GM23338 (cell line): ENCODE data around the gene MYOT. TPM values are rescaled to one million over a fixed set of nuclear protein-coding genes. Genes with fewer than 3 reads are reported as not detected.

Experiments
- ATAC-seq: fragments of 200-7000 bp; cut with Tn5 transposase; 3 replicates; pipeline ENCODE4 v1.9.1; 2020
- DNase-seq: peaks from one replicate; pipeline ENCODE4 v3.0.0-alpha.2; 2015; ENCODE audit warnings: low spot score
- H2AFZ ChIP-seq: fragments of 200-600 bp; sonication (generic); 2 replicates; pipeline ENCODE4 v1.8.0; 2016; ENCODE audit warnings: antibody characterized with exemption, mild to moderate bottlenecking, moderate library complexity
- H3F3A ChIP-seq: fragments of 200-600 bp; sonication (generic); replicated peaks from 2 replicates; pipeline ENCODE4 v1.8.0; 2017; ENCODE audit warnings: antibody characterized with exemption, mixed run types, low read depth
- H3K27ac ChIP-seq: fragments of 200-600 bp; sonication (generic); 2 replicates; pipeline ENCODE4 v1.6.1; 2016; ENCODE audit warnings: low read depth
- H3K27me3 ChIP-seq: fragments of 200-600 bp; sonication (generic); 2 replicates; pipeline ENCODE4 v1.8.0; 2016; ENCODE audit warnings: mild to moderate bottlenecking, mixed run types, moderate library complexity; ENCODE audit not compliant: insufficient read depth
- H3K36me3 ChIP-seq: fragments of 200-600 bp; sonication (generic); 2 replicates; pipeline ENCODE4 v1.8.0; 2016; ENCODE audit warnings: mild to moderate bottlenecking; ENCODE audit not compliant: insufficient read depth
- H3K4me1 ChIP-seq: fragments of 200-600 bp; sonication (generic); 2 replicates; pipeline ENCODE4 v1.8.0; 2016; ENCODE audit warnings: mild to moderate bottlenecking, moderate library complexity; ENCODE audit not compliant: insufficient read depth
- H3K4me2 ChIP-seq: fragments of 200-600 bp; sonication (generic); 2 replicates; pipeline ENCODE4 v1.7.1; 2017; ENCODE audit warnings: mixed run types
- H3K4me3 ChIP-seq: fragments of 200-600 bp; sonication (generic); 2 replicates; pipeline ENCODE4 v1.6.1; 2016; ENCODE audit warnings: mixed run types
- H3K79me2 ChIP-seq: fragments of 200-600 bp; sonication (generic); replicated peaks from 2 replicates; pipeline ENCODE4 v1.8.0; 2017; ENCODE audit warnings: mild to moderate bottlenecking; ENCODE audit not compliant: insufficient read depth
- H3K9me2 ChIP-seq: fragments of 200-600 bp; sonication (generic); 2 replicates; pipeline ENCODE4 v1.8.0; 2017; ENCODE audit not compliant: insufficient read depth
- H4K20me1 ChIP-seq: fragments of 200-600 bp; sonication (generic); replicated peaks from 2 replicates; pipeline ENCODE4 v1.8.0; 2017; ENCODE audit warnings: mild to moderate bottlenecking; ENCODE audit not compliant: insufficient read depth
- H3K27ac Mint-ChIP-seq: 2 replicates; pipeline ENCODE4 v1.8.0; 2020; ENCODE audit warnings: inconsistent platforms, mild to moderate bottlenecking, moderate library complexity, mixed read lengths
- H3K27me3 Mint-ChIP-seq: 3 replicates; pipeline ENCODE4 v1.8.0; 2022; ENCODE audit warnings: low read depth, mild to moderate bottlenecking, moderate library complexity, mixed read lengths, inconsistent platforms; ENCODE audit not compliant: insufficient read depth, poor library complexity
- H3K36me3 Mint-ChIP-seq: 3 replicates; pipeline ENCODE4 v1.8.0; 2021; ENCODE audit warnings: low read depth, mild to moderate bottlenecking, inconsistent platforms, moderate library complexity, mixed read lengths
- H3K4me1 Mint-ChIP-seq: 3 replicates; pipeline ENCODE4 v1.8.0; 2020; ENCODE audit warnings: mild to moderate bottlenecking, inconsistent platforms, mixed read lengths
- H3K4me3 Mint-ChIP-seq: 3 replicates; pipeline ENCODE4 v1.8.0; 2021; ENCODE audit warnings: moderate library complexity, mild to moderate bottlenecking, inconsistent platforms, mixed read lengths
- H3K9me3 Mint-ChIP-seq: 3 replicates; pipeline ENCODE4 v1.8.0; 2020; ENCODE audit warnings: moderate library complexity, mild to moderate bottlenecking, inconsistent platforms, mixed read lengths
- CREB1 ChIP-seq: fragments of 250-450 bp; sonication (Bioruptor Pico); IDR thresholded peaks from 2 replicates; pipeline ENCODE4 v1.5.0; 2020; ENCODE audit warnings: low read depth, mild to moderate bottlenecking, moderate library complexity
- EZH2 ChIP-seq: fragments of 200-600 bp; sonication (generic); IDR thresholded peaks from one replicate; pipeline ENCODE4 v1.8.0; 2017; ENCODE audit warnings: antibody characterized with exemption, mild to moderate bottlenecking, low read depth; ENCODE audit not compliant: unreplicated experiment
- EZH2phosphoT487 ChIP-seq: fragments of 200-600 bp; sonication (generic); IDR thresholded peaks from one replicate; pipeline ENCODE4 v1.8.1; 2018; ENCODE audit warnings: antibody characterized with exemption; ENCODE audit not compliant: unreplicated experiment
- JUNB ChIP-seq: IDR thresholded peaks from one replicate; pipeline ENCODE4 v1.6.1; 2016; ENCODE audit warnings: antibody characterized with exemption; ENCODE audit not compliant: unreplicated experiment
- STAT1 ChIP-seq: IDR thresholded peaks from one replicate; pipeline ENCODE4 v1.6.1; 2016; ENCODE audit warnings: antibody characterized with exemption; ENCODE audit not compliant: unreplicated experiment
- ZNF114 ChIP-seq: fragments of 250-450 bp; sonication (Bioruptor Pico); IDR thresholded peaks from 2 replicates; pipeline ENCODE4 v1.5.0; 2020; ENCODE audit warnings: mild to moderate bottlenecking, moderate library complexity
- ZNF331 ChIP-seq: fragments of 250-450 bp; sonication (Bioruptor Pico); IDR thresholded peaks from 2 replicates; pipeline ENCODE4 v1.5.0; 2020; ENCODE audit warnings: low read depth, mild to moderate bottlenecking, moderate library complexity
- long read RNA-seq: library from polyadenylated mRNA; unstranded; transcript quantifications from one replicate; pipeline ENCODE4 v2.0.0, GENCODE V29; 2020; ENCODE audit not compliant: unreplicated experiment
- polyA plus RNA-seq: library from polyadenylated mRNA; unstranded; fragments of >200 nt; fragmentation: Nextera tagmentation; extraction: Ambion mirVana; gene quantifications from 2 replicates; pipeline ENCODE4 v1.2.1, GENCODE V29; 2016
- total RNA-seq: library from RNA; depleted of rRNA; stranded (reverse); fragments of >200 nt; shearing (Covaris generic); gene quantifications from 2 replicates; pipeline ENCODE4 v1.2.3, GENCODE V29; 2014; rRNA removed
- TF ChIP-seq, protein P1 (sequence below): IDR thresholded peaks from 2 replicates; pipeline ENCODE4 v1.6.1; 2016; ENCODE audit warnings: antibody characterized with exemption
- TF ChIP-seq, protein P2 (sequence below): IDR thresholded peaks from one replicate; pipeline ENCODE4 v1.6.1; 2018; ENCODE audit warnings: antibody characterized with exemption; ENCODE audit not compliant: unreplicated experiment

Gene MYOT, protein sequence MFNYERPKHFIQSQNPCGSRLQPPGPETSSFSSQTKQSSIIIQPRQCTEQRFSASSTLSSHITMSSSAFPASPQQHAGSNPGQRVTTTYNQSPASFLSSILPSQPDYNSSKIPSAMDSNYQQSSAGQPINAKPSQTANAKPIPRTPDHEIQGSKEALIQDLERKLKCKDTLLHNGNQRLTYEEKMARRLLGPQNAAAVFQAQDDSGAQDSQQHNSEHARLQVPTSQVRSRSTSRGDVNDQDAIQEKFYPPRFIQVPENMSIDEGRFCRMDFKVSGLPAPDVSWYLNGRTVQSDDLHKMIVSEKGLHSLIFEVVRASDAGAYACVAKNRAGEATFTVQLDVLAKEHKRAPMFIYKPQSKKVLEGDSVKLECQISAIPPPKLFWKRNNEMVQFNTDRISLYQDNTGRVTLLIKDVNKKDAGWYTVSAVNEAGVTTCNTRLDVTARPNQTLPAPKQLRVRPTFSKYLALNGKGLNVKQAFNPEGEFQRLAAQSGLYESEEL
- not detected in 2 replicates for total RNA-seq
- polyA plus RNA-seq, result 0.58 TPM in 1 of 2 replicates, not detected in the other
- long read RNA-seq, result 0 reads

DNA sequence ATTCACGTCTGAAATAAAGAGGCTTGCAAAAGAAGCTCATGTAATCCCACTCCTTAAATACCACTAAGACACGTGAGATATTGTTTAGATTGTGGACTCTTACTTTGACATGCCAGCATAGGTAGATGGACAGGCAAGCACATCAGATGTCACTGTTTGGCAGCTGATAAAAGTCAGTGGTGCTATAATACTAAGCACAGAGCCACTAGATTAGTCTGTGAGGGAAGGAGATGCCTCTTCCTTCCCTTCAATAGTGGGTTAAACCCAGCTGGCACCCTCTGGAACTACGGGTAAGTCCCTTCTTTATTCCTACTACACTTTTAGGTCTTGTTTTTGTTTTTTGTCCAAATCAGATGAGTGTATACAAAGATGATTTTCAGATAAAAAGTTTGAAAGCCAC is at the start of gene MYOT:
Gene MYOT, plus strand, starts transcription at position 197 of the 400 bp plus-strand sequence. CDS start 2,792 bp downstream, outside the sequence.
- ATAC-seq (peak; percentile 23; the same call in 1 of the 3 replicates), DNase-seq (no peak)
- Mint-ChIP-seq H3K9me3 (no peaks in the 10 kb centered on the region), H3K4me3 (no peak within 1 kb of the TSS), H3K27me3 (peaks cover 2% of the 10 kb centered on the region), H3K36me3 (no peaks in the 10 kb centered on the region), H3K27ac (no peak within 1 kb of the TSS), H3K4me1 (no peaks in the 10 kb centered on the region)
- Histone ChIP-seq H4K20me1 (no peaks in the 10 kb centered on the region), H3K27ac (no peak within 1 kb of the TSS), H3K4me3 (no peak within 1 kb of the TSS), H2AFZ (no peak within 1 kb of the TSS), H3K4me1 (no peaks in the 10 kb centered on the region; the same call in 1 of the 2 replicates), H3F3A (no peaks in the 10 kb centered on the region), H3K4me2 (no peak within 1 kb of the TSS), H3K27me3 (no peaks in the 10 kb centered on the region), H3K36me3 (no peaks in the 10 kb centered on the region), H3K79me2 (no peaks in the 10 kb centered on the region), H3K9me2 (no peaks in the 10 kb centered on the region)
- TF ChIP-seq CREB1 (CRISPR knock-in tag) (no peak), JUNB (no peak)
- TF ChIP-seq, protein P1, sequence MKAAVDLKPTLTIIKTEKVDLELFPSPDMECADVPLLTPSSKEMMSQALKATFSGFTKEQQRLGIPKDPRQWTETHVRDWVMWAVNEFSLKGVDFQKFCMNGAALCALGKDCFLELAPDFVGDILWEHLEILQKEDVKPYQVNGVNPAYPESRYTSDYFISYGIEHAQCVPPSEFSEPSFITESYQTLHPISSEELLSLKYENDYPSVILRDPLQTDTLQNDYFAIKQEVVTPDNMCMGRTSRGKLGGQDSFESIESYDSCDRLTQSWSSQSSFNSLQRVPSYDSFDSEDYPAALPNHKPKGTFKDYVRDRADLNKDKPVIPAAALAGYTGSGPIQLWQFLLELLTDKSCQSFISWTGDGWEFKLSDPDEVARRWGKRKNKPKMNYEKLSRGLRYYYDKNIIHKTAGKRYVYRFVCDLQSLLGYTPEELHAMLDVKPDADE, result no peak

DNA sequence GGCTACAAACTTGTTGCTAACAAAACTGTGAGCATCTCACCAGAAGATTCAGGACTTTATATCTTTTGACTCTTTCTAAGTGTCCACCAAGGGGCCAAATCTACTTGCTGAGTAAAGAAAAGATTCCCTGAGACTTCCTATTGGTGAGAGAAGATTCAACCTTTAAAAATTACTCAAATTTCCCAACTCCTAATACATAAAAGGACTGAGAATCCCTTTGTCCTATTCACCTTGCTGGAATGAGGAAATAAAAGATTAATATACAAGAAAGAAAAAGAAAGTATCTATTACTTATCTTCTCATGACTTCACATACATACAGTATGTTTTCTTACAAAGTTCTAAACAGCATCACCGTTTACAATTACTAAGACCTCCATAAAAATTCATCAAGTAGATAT is 47.9 kb upstream of the MYOT start:
- Histone ChIP-seq H4K20me1 (no peaks in the 10 kb centered on the region), H3K4me2 (no peak overlapping the region), H3K4me1 (no peaks in the 10 kb centered on the region; the same call in 1 of the 2 replicates), H3K9me2 (no peaks in the 10 kb centered on the region), H2AFZ (no peak overlapping the region), H3K79me2 (no peaks in the 10 kb centered on the region), H3K27ac (no peak overlapping the region), H3F3A (no peaks in the 10 kb centered on the region), H3K36me3 (no peaks in the 10 kb centered on the region), H3K4me3 (no peak overlapping the region), H3K27me3 (no peaks in the 10 kb centered on the region)
- H3K4me3 Mint-ChIP-seq, result no peak overlapping the region
- H3K36me3 Mint-ChIP-seq, result no peaks in the 10 kb centered on the region
- DNase-seq (no peak), ATAC-seq (no peak)
- H3K27me3 Mint-ChIP-seq, result no peaks in the 10 kb centered on the region
- H3K27ac Mint-ChIP-seq, result no peak overlapping the region
- no peaks in the 10 kb centered on the region for H3K9me3 Mint-ChIP-seq
- H3K4me1 Mint-ChIP-seq, result peaks cover 4% of the 10 kb centered on the region; the same call in 2 of the 3 replicates
- no peak for TF ChIP-seq ZNF114 (CRISPR knock-in tag)
- no peak for TF ChIP-seq EZH2phosphoT487
- no peak for TF ChIP-seq ZNF331
- TF ChIP-seq, protein P2, sequence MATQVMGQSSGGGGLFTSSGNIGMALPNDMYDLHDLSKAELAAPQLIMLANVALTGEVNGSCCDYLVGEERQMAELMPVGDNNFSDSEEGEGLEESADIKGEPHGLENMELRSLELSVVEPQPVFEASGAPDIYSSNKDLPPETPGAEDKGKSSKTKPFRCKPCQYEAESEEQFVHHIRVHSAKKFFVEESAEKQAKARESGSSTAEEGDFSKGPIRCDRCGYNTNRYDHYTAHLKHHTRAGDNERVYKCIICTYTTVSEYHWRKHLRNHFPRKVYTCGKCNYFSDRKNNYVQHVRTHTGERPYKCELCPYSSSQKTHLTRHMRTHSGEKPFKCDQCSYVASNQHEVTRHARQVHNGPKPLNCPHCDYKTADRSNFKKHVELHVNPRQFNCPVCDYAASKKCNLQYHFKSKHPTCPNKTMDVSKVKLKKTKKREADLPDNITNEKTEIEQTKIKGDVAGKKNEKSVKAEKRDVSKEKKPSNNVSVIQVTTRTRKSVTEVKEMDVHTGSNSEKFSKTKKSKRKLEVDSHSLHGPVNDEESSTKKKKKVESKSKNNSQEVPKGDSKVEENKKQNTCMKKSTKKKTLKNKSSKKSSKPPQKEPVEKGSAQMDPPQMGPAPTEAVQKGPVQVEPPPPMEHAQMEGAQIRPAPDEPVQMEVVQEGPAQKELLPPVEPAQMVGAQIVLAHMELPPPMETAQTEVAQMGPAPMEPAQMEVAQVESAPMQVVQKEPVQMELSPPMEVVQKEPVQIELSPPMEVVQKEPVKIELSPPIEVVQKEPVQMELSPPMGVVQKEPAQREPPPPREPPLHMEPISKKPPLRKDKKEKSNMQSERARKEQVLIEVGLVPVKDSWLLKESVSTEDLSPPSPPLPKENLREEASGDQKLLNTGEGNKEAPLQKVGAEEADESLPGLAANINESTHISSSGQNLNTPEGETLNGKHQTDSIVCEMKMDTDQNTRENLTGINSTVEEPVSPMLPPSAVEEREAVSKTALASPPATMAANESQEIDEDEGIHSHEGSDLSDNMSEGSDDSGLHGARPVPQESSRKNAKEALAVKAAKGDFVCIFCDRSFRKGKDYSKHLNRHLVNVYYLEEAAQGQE, result no peak
- no peak for TF ChIP-seq STAT1
- TF ChIP-seq EZH2, result no peak
